MCF 10A (cell line): ENCODE measurements around the gene AOX1. TPM values are rescaled to one million over a fixed set of nuclear protein-coding genes. Genes with fewer than 3 reads are reported as not detected.

Experiments used
- BruUV-seq: library from RNA; stranded (reverse); fragments of 400-500 nt; replicated peaks from 2 replicates; lab custom pipeline; 2021; lab: Mats Ljungman, UMichigan
- CTCF ChIA-PET: fragments of 300-600 bp; sonication (Branson Sonifier 250); formaldehyde crosslinking; extraction: SDS; loops from one replicate; lab custom pipeline; 2021; ENCODE audit warnings: antibody characterized with exemption, inconsistent platforms; lab: Yijun Ruan, JAX
- POLR2A ChIA-PET: fragments of 300-600, 350-650 bp; sonication (Branson Sonifier 250); formaldehyde crosslinking; extraction: SDS; loops from one replicate; lab custom pipeline; 2020; ENCODE audit warnings: antibody characterized with exemption, inconsistent platforms; lab: Yijun Ruan, JAX
- DNase-seq: peaks from one replicate; pipeline ENCODE4 v3.0.0-alpha.2; 2018; ENCODE audit not compliant: unreplicated experiment
- H3K27ac Mint-ChIP-seq: one replicate; pipeline ENCODE4 v1.8.0; 2022; ENCODE audit warnings: mild to moderate bottlenecking, low read depth, mixed read lengths; ENCODE audit not compliant: unreplicated experiment
- H3K27me3 Mint-ChIP-seq: one replicate; pipeline ENCODE4 v1.8.0; 2022; ENCODE audit warnings: mixed read lengths; ENCODE audit not compliant: insufficient read depth, unreplicated experiment
- H3K36me3 Mint-ChIP-seq: one replicate; pipeline ENCODE4 v1.8.0; 2022; ENCODE audit warnings: mild to moderate bottlenecking, moderate library complexity, mixed read lengths; ENCODE audit not compliant: insufficient read depth, unreplicated experiment
- H3K4me1 Mint-ChIP-seq: one replicate; pipeline ENCODE4 v1.8.0; 2022; ENCODE audit warnings: mixed read lengths; ENCODE audit not compliant: insufficient read depth, unreplicated experiment
- H3K4me3 Mint-ChIP-seq: one replicate; pipeline ENCODE4 v1.8.0; 2022; ENCODE audit warnings: mild to moderate bottlenecking, moderate library complexity, mixed read lengths; ENCODE audit not compliant: unreplicated experiment
- H3K9me3 Mint-ChIP-seq: one replicate; pipeline ENCODE4 v1.8.0; 2022; ENCODE audit warnings: mixed read lengths; ENCODE audit not compliant: unreplicated experiment
- intact Hi-C: fragments of 100-400 bp; cut with micrococcal nuclease; formaldehyde crosslinking; loops from 2 replicates; pipeline ENCODE4 v1.14.1; 2022
- total RNA-seq: library from RNA; stranded (reverse); gene quantifications from 2 replicates; pipeline ENCODE4 v1.2.3, GENCODE V29; 2022
- TF ChIP-seq, protein P1 (sequence below): fragments of 200-600 bp; IDR thresholded peaks from one replicate; pipeline ENCODE4 v1.8.0; 2022; ENCODE audit warnings: antibody characterized with exemption, mild to moderate bottlenecking; ENCODE audit not compliant: unreplicated experiment

Gene AOX1
- total RNA-seq, 1 experiment from 2014 or later = 54.0 TPM

GRCh38 chr2:200600549-200601225, 14.9 kb downstream of the AOX1 start:
- no TSS peak for BruUV-seq
- no peaks in the 10 kb centered on the region for H3K36me3 Mint-ChIP-seq
- intact Hi-C loops = no loop called here
- no peaks in the 10 kb centered on the region for H3K27me3 Mint-ChIP-seq
- no peak overlapping the region for H3K4me3 Mint-ChIP-seq
- ChIA-PET POLR2A (interaction anchor here (0.6 kb wide), 1 partner anchor 80 kb away, joined by 3 read pairs; no protein-coding TSS in a partner anchor), CTCF (interaction anchor here (1.6 to 5.6 kb wide), 3 partner anchors 15 to 103 kb away, joined by 6 to 48 read pairs (median 7); no protein-coding TSS in a partner anchor)
- peaks cover 14% of the 10 kb centered on the region for H3K9me3 Mint-ChIP-seq
- TF ChIP-seq, protein P1, sequence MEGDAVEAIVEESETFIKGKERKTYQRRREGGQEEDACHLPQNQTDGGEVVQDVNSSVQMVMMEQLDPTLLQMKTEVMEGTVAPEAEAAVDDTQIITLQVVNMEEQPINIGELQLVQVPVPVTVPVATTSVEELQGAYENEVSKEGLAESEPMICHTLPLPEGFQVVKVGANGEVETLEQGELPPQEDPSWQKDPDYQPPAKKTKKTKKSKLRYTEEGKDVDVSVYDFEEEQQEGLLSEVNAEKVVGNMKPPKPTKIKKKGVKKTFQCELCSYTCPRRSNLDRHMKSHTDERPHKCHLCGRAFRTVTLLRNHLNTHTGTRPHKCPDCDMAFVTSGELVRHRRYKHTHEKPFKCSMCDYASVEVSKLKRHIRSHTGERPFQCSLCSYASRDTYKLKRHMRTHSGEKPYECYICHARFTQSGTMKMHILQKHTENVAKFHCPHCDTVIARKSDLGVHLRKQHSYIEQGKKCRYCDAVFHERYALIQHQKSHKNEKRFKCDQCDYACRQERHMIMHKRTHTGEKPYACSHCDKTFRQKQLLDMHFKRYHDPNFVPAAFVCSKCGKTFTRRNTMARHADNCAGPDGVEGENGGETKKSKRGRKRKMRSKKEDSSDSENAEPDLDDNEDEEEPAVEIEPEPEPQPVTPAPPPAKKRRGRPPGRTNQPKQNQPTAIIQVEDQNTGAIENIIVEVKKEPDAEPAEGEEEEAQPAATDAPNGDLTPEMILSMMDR = no peak
- DNase-seq = no peak
- H3K4me1 Mint-ChIP-seq = peaks cover 23% of the 10 kb centered on the region
- no peak overlapping the region for H3K27ac Mint-ChIP-seq

DNA sequence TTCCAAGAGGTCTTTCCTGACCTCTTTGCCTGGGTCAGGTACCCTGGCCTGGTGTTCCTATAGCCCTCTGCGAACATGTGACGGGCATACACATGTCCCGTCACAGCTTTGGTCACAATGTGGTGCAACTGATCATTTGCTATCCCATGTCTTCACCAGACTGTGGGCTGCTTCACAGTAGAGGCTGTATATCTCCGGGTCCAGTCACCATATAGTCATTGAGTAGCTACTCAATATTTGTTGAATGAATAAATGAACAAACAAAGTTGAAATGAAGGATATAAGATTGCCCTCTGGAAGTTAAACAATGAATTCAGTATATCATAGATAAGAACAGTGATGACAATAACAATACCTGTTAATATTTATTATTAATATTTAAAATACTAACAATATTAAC, 16.8 kb downstream of the AOX1 start:
- CTCF ChIA-PET = interaction anchor here (0.6 to 5.6 kb wide), 7 partner anchors 13 to 404 kb away, joined by 3 to 48 read pairs (median 5); no protein-coding TSS in a partner anchor
- intact Hi-C loops = no loop called here
- no peak overlapping the region for H3K27ac Mint-ChIP-seq
- POLR2A ChIA-PET = interaction anchor here (0.7 to 1.1 kb wide), 3 partner anchors 14 to 76 kb away, joined by 3 to 5 read pairs (median 4); no protein-coding TSS in a partner anchor
- H3K4me3 Mint-ChIP-seq = no peak overlapping the region
- H3K4me1 Mint-ChIP-seq = peaks cover 23% of the 10 kb centered on the region
- H3K27me3 Mint-ChIP-seq = no peaks in the 10 kb centered on the region
- TF ChIP-seq, protein P1 = no peak
- BruUV-seq = no TSS peak
- H3K9me3 Mint-ChIP-seq = peaks cover 7% of the 10 kb centered on the region
- no peaks in the 10 kb centered on the region for H3K36me3 Mint-ChIP-seq
- DNase-seq = no peak

GRCh38 chr2:200603972-200604371, 18.2 kb downstream of the AOX1 start:
- Mint-ChIP-seq H3K27me3 (no peaks in the 10 kb centered on the region), H3K4me3 (peak overlapping the region; percentile 13), H3K27ac (peak overlapping the region; percentile 95), H3K36me3 (no peaks in the 10 kb centered on the region), H3K4me1 (peaks cover 32% of the 10 kb centered on the region), H3K9me3 (no peaks in the 10 kb centered on the region)
- ChIA-PET CTCF (interaction anchor here (0.6 to 5.6 kb wide), 4 partner anchors 12 to 297 kb away, joined by 3 to 48 read pairs (median 3); no protein-coding TSS in a partner anchor), POLR2A (interaction anchor here (0.6 to 1.2 kb wide), 6 partner anchors 11 to 260 kb away, joined by 3 to 4 read pairs (median 4); partner anchors contain the start of gene CLK1)
- intact Hi-C loops = no loop called here
- TF ChIP-seq, protein P1 = no peak
- BruUV-seq = no TSS peak
- peak; percentile 64 for DNase-seq

DNA sequence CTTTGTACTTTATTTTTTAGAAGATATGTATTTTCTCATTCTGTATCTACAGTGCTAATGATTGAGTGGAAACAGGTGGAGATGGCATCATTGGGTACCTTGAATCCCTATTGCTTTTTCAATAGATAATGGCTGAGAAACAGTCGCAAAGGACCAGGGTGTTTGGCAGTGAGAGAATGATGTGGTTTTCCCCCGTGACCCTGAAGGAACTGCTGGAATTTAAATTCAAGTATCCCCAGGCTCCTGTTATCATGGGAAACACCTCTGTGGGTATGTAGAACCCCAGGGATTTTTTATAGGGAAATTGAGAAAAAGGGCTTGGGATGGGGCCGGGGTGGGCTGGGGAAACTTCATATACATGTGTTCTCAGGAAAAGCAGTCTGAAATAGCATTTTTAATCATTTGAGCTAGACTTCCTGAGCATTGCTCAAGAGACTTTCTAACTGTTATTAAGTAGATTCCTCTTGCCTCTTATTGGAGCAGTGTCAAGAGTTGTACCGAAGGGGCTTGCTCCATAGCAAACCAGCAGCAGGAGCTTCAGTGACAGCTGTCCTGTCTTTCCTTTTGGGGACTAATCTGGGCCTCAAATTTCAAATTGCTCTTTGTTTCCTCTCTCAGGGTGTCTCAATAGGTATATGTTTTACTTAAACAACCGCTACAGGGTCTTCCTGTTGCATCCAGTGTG, 18.9 kb downstream of the AOX1 start:
- Mint-ChIP-seq H3K27ac (peak overlapping the region; percentile 95), H3K9me3 (no peaks in the 10 kb centered on the region), H3K4me3 (no peak overlapping the region), H3K27me3 (no peaks in the 10 kb centered on the region), H3K4me1 (peaks cover 39% of the 10 kb centered on the region), H3K36me3 (no peaks in the 10 kb centered on the region)
- no TSS peak for BruUV-seq
- DNase-seq = no peak
- ChIA-PET POLR2A (interaction anchor here (0.7 to 1.1 kb wide), 4 partner anchors 14 to 259 kb away, joined by 3 to 4 read pairs (median 4); partner anchors contain the start of gene CLK1), CTCF (interaction anchor here (0.7 to 5.6 kb wide), 2 partner anchors 11 to 25 kb away, joined by 3 to 48 read pairs; no protein-coding TSS in a partner anchor)
- TF ChIP-seq, protein P1 = no peak
- intact Hi-C loops = no loop called here
